HG02938 (cell line): ENCODE data around the gene DNAJB8.

Experiments
- ATAC-seq: cut with Tn5 transposase; IDR thresholded peaks from one replicate; pipeline ENCODE4 v1.9.1; 2021; ENCODE audit warnings: mild to moderate bottlenecking, moderate library complexity; ENCODE audit not compliant: unreplicated experiment

Gene DNAJB8

DNA sequence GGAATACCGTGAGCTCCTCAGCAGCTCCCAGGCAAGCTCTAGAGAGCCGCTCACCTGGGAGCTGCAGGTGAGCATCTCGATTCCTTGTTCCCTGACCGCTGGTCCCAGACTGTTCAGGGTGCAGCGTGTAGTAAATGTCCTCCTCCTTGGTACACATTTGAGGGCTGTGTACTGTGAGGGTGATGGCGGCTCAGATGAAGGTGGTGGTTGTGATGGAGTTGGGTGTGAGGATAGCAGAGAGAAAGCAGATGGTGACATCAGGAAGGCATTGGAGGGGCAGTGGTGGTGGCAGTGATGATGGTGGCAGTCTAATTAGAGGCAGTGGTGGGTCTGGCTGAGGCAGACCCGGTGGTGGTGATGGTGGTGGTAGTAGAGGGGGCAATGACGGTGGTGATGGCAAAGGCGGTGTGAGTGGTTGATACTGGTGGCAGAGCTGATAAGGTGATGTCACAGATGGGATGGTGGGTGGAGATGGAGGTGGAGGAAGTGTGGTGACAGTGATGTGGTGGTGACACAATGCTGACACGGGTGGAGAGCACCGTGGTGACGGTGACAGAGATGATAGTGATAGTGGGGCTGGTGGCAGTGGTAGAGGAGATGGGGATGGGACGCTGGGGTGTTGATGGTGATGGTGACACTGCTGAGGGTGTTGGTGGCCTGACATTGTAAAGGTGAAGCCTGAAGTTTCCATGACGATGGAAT, at the start of gene DNAJB8:
Gene DNAJB8 (minus strand): TSS at position 51 of the 702 bp plus-strand sequence. CDS start 3,645 bp downstream, outside the sequence.
- no peak for ATAC-seq

GRCh38 chr3:128515967-128516366, 49.3 kb upstream of the DNAJB8 start:
- no peak for ATAC-seq

GRCh38 chr3:128508852-128509251, 42.2 kb upstream of the DNAJB8 start:
- no peak for ATAC-seq

GRCh38 chr3:128506754-128507153, 40.1 kb upstream of the DNAJB8 start:
- ATAC-seq: no peak

DNA sequence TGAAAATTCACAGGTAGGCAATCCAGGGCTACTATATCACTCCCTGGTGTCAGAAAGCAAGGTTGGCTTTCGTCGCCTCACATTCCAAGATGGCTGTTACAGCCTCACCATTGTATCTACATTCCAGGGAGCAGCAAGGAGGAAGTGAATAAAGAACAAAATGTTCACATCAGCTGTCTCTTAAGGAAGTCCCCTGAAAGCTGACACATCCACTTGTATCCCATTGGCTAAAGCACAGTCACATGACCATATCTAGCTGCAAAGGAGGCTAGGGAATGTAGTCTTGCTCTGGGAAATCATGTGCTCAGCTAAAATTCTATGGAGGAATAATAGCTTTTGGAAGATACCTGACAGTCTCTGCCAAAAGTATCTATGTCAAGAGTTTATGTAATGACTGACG, 39.1 kb upstream of the DNAJB8 start:
- ATAC-seq: no peak

DNA sequence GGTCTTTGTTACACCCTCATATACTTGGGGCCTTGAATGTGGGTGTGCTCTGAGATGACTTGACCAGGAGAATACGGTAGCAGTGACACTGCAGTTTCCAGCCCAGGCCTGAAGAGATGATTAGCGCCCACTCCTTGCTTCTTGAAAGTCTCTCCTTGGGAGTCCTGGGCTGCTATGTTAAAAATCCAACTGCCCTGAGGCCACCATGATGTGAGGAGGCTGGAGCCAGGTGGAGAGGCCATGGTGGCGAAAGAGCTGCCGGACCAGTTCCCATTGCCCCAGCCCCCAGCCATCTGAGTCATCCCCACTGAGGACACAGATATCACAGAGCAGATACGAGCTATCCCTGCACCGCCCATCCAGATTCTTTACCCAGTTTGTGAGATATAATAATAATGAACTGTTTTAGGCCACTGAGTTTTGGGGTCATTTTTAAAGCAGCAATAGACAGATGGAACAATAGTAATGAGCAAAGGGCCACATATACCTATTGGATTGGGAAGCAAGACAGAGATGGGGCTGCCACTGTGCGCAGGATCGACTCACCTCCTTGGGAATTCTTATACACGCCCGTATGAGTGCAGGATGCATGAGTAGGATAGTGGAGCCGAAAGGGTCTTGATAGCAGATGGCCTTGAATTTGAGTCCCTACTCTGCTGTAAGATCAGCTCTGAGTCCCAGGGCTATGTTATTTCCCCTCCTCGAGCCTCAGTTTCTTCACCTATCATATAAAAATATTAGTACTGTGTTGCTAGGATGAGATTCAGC, 38.5 kb upstream of the DNAJB8 start:
- ATAC-seq: no peak

DNA sequence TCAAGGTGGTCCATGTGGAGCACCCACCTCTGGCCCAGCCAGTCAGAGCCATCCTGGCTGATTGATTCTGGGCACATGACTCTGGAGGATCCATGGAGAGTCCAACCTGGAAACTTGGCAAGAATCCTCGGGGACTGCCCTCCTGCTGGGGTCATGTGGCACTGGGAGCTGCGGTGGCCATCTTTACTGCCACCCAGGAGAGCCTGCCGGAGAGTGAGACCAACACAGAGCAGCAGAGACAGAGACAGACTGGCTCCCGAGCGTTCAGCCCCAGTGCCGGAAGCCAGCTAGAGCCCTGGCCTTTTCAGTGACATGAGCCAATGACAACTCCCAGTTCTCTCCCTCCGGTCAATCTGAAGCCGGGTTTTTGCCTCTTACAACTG, 37.8 kb upstream of the DNAJB8 start:
- no peak for ATAC-seq

- no peak for ATAC-seq
These were observed 37.3 kb upstream of the DNAJB8 start for GRCh38 chr3:128503751-128504532.

GRCh38 chr3:128503164-128503651, 36.5 kb upstream of the DNAJB8 start:
- ATAC-seq: no peak

GRCh38 chr3:128502712-128503111, 36.0 kb upstream of the DNAJB8 start:
- ATAC-seq: no peak

DNA sequence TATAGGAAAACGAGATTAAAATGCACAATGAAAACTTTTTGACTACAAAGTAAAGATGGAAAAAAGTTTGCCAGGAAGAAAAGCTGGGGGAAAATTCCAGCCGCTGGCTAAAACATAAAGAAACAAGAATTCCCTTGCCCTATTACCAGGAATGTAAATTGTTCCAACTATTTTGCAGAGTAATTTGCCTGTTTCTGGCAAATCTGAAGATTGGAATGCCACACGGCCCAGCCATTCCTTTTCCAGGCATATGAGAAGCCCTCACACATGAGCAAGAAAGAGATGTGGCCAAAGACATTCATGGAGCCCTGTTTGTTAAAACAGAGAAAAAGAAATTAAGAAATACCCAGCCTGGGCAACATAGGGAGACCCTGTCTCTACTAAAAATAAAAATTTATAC, 34.7 kb upstream of the DNAJB8 start:
- ATAC-seq: no peak

DNA sequence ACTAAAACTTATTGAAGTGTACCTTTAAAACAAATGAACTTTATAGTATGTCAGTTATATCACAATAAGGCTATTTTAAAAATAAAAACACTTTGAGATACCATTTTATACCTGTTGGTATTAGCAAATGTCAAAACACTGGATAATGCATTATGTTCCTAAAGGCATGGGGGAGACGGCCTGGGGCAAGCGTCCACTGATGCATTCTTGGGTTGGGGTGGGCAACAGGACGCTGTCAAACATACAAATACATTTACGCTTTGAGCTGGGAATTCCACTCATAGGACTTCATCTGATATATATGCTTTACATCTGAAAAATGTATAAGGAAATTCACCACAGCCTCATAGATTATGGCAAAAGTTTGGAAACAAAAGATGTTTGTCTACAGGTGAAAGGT, 33.9 kb upstream of the DNAJB8 start:
- ATAC-seq: no peak

DNA sequence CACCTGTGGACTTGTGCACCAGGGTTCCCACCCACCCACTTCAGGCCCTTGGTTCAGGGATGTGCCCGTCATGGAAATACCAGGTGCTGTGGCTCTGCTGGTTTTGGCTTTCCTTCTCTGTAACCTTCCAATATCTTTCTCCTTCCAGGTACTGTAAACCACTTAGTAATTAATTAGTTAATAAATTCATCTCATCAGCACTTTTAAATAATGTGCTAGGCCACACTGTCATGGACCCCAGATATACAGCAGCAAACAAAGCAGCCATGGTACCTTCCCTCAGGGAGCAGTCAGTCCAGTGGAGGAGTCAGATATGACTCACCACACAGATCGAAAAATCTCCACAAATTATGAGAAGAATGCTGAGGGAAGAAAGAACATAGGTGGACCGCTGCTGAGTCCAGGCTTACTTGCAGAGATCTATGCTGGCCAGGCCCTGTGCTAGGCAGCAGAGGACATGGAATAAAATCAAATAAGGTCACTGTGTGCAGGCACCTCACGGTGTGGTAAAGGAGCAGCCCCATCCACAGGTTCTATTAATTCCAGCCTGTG, 33.1 kb upstream of the DNAJB8 start:
- ATAC-seq: no peak

DNA sequence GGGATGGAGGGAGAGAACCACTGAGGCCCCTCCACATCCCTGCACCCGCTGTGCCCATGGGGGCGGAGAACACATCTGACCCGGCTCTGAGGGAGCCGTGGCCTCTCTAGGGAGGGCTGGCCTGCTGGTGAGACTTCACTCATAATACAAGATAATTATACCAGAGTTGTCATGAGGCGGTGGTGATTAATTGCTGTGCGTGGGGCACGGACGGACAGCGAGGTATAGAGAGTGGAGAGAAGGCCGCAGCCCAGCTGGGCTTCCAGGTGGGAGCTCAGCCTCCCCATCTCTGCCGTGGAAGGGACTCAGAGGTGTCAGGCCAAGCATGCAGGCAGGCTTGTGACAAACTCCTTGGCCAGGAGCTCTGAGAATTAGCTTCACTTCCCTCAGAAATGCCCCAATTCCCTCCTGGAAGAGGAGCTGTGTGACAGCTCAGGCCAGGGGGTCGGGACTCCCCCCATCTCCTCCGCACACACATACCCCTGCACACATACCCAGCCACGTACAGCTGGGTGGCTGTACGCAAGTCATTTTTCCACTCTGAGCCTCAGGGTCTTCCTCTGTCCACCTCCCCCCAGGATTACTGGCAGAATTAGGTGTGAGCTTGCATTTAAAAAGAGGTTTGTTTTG, 32.3 kb upstream of the DNAJB8 start:
- no peak for ATAC-seq

DNA sequence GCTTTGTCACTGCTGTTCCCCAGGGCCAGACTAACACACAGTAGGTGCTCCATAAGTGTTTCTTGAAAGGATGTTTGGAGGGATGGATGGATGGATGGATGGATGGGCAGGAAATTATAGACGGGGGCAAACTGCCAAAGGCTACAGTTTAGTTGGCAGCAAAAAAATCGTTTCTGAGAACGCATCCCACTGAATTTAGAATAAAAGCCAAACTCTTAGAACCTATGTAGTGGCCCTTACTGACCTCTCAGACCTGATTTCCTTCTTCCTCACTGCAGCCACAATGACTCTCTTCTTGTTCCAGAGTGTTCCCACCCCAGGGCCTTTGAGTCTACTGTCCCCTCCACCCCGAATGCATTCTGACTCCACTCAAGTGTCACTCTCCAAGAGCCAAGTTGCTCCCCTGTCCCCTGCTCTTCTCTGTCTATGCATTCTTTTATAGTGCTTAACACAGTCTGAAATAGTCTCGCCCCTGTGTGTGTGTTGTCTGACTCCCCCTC, 31.5 kb upstream of the DNAJB8 start:
- no peak for ATAC-seq

DNA sequence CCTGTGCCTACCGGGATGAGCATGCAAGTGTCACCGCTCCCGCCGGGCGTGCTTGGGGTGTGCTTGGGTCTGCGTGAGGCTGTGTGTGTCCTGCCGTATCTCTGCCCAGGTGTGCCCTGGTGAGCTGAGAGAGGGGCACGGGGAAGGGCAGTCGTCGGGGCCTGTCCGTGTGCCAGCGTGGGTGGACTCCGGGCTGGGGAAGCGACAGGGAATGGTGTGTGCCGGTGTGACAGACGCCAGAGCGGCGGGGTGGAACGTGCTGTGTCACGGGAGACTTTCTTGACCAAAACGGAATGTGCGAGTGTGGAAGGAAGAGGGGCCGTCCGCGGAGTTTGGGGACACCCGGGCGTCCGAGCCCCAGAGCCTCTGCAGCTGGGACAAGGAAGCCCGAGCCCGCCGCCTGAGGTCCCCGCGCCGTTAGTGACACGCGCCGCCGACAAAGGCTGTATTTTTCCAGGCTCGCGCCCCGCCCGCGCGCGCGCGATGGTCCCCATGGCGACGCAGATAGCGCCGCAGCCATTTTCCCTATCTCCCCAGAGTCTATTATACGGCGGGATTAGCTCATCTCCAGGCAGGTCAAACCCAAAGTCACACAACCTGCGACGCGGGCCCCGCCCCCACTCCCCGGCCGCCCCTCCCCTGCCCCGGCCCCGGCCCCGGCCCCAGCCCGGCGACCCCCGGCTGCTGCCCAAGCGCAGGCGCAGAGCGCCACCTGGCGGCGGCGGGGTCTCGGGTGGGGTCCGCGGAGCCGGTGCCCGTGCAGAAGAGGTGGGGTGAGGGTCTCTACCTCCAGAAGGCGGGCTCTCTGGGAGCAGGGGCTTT, 30.8 kb upstream of the DNAJB8 start:
- ATAC-seq: no peak

DNA sequence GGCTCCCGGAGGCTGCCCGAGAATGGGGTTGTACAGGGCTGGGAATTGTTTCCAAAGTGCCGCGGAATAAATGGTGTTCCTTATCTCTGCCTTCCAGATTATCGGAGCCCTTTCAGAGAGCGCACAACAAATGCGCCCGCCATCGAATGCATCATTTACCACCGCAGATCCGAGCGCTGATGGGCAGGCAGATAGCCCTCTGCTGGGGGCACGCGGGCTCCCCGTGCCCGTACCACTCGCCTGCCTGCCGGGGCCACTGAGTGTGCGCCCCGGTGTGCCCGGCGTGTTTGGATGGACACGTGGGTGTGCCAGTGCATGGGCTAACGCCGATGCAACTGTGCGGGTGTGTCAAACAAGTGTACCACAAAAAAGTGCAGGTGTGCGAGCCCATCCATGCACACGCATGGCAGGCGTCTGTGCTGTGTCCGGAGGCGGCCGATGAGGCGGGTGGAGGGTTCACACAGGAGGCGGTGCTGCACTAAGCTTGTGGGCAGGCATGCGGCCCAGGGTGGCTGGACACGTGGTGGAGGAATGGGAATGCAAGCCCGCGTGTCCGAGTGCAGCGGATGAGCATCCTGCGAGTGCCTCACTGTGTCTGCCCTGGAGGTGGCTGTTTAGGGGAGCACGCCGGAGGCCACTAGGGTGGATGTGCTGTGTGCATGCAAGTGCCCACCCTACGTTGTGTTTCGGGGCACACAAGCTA, 30.1 kb upstream of the DNAJB8 start:
- no peak for ATAC-seq

DNA sequence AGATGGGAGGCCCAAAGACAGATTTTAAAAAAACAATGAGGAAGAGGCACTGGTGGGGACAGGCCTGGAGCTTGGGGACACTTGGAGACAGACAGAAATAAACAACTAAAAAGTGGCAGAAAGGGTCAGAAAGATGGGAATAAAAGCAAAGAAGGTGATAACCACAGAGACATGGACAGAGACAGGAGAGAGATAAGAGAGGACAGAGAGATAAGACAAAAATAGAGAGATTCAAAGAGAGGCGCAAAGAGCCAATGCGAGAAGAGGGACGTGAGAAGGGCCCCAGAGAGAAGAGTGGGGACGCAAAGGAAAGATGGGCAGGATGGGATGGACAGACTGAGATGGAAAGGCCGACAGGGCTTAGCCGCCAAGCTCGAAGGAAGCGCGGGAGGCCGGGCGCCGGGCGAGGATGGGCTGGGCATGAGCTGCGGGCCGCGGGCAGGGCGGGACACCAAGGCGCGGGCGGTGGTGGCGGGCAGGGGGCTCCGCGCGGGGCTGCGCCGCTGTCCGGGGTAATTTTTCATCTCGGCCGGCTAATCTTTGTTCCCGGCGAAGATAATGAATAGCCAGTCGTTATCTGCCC, 29.4 kb upstream of the DNAJB8 start:
- ATAC-seq: no peak
